ENCODE measurements around the gene CEP290. TPM values are rescaled to one million over a fixed set of nuclear protein-coding genes. Genes with fewer than 3 reads are reported as not detected.

The CEP290 gene
- total and polyA plus RNA-seq, 4 donors: 1.0 to 4.7 (median 4.0) TPM

Small RNA genes lying within 50 kb of the gene (small RNA-seq; reads per million reads assigned to genes)
- gene RNA5SP364: not detected

Other genes starting within 250 kb of the CEP290 start
- under 1 TPM in 1 of 2 donors, not detected in 1; 0.08 TPM for gene C12orf50, start 112.7 kb downstream of the CEP290 start, total RNA-seq
- not detected for gene C12orf50, start 112.7 kb downstream of the CEP290 start, polyA plus RNA-seq
- gene TMTC3, start 219 bp upstream of the CEP290 start, total RNA-seq: 10 to 100 TPM in 1 of 2 donors, 1 to 10 TPM in 1; 8.1 to 28.2 TPM
- 1 to 10 TPM; 3.0 to 4.6 TPM for gene TMTC3, start 219 bp upstream of the CEP290 start, polyA plus RNA-seq